UCSD-AML1 (cell line): ENCODE measurements around the gene USP7.
"Not testable (repeated sequence)": the region's sequence is repeated elsewhere in the genome, so short reads cannot be mapped to it uniquely, and the experiment has no call there.

Experiments
- DNase-seq: peaks from one replicate; lab custom pipeline; 2025; ENCODE audit not compliant: unreplicated experiment; lab: John Stamatoyannopoulos, UW

USP7 gene

GRCh38 chr16:8963821-8964441 lies at the start of gene USP7:
USP7 (minus strand) TSS chr16:8963906; CDS start chr16:8963285, 621 bp downstream.
- DNase-seq = peak; percentile 91

GRCh38 chr16:9013508-9013864 lies 49.8 kb upstream of the USP7 start:
- DNase-seq = no peak

- no peak for DNase-seq
Measured at GRCh38 chr16:9012848-9013507, 49.3 kb upstream of the USP7 start.

- no peak for DNase-seq
Measured at GRCh38 chr16:9012330-9012729, 48.6 kb upstream of the USP7 start.

- DNase-seq = peak; percentile 64
Measured at GRCh38 chr16:9008601-9009260, 45.0 kb upstream of the USP7 start.

- no peak for DNase-seq
Measured at GRCh38 chr16:9007177-9007794, 43.6 kb upstream of the USP7 start.

GRCh38 chr16:9004183-9004582 lies 40.5 kb upstream of the USP7 start:
- DNase-seq = no peak

GRCh38 chr16:9003763-9004162 lies 40.1 kb upstream of the USP7 start:
- DNase-seq = no peak

- no peak for DNase-seq
Measured at GRCh38 chr16:9003322-9003721, 39.6 kb upstream of the USP7 start.

- no peak for DNase-seq
Measured at GRCh38 chr16:9002042-9002441, 38.3 kb upstream of the USP7 start.

- no peak for DNase-seq
Measured at GRCh38 chr16:9000664-9001063, 37.0 kb upstream of the USP7 start.

GRCh38 chr16:8999800-9000199 lies 36.1 kb upstream of the USP7 start:
- DNase-seq = no peak

- no peak for DNase-seq
Measured at GRCh38 chr16:8998108-8998507, 34.4 kb upstream of the USP7 start.

GRCh38 chr16:8996891-8997290 lies 33.2 kb upstream of the USP7 start:
- no peak for DNase-seq

- DNase-seq = no peak
Measured at GRCh38 chr16:8990445-8990844, 26.7 kb upstream of the USP7 start.

- peak; percentile 32 for DNase-seq
Measured at GRCh38 chr16:8989099-8989878, 25.6 kb upstream of the USP7 start.

GRCh38 chr16:8986818-8987191 lies 23.1 kb upstream of the USP7 start:
- DNase-seq = no peak

- DNase-seq = no peak
Measured at GRCh38 chr16:8986111-8986510, 22.4 kb upstream of the USP7 start.

GRCh38 chr16:8982816-8983215 lies 19.1 kb upstream of the USP7 start:
- DNase-seq = no peak

- DNase-seq = not testable (repeated sequence)
Measured at GRCh38 chr16:8981901-8982300, 18.2 kb upstream of the USP7 start.

- DNase-seq = not testable (repeated sequence)
Measured at GRCh38 chr16:8976189-8976588, 12.5 kb upstream of the USP7 start.
